SK-N-SH (cell line): Measurements from ENCODE around the gene TUT4. TPM values are rescaled to one million over a fixed set of nuclear protein-coding genes. Genes with fewer than 3 reads are reported as not detected.

Experiments used
- CTCF ChIA-PET: fragments of 300-600, 350-600 bp; formaldehyde crosslinking; extraction: SDS; loops from one replicate; lab custom pipeline; 2021; lab: Yijun Ruan, JAX
- POLR2A ChIA-PET: fragments of 350-600 bp; sonication (Branson Sonifier 250); formaldehyde crosslinking; extraction: SDS; loops from one replicate; lab custom pipeline; 2020; ENCODE audit warnings: antibody characterized with exemption, inconsistent platforms; lab: Yijun Ruan, JAX
- DNase-seq: peaks from one replicate; pipeline ENCODE4 v3.0.0; 2012
- H2AFZ ChIP-seq: fragments of 200-600 bp; sonication (generic); 2 replicates; pipeline ENCODE4 v1.8.1; 2016; ENCODE audit warnings: antibody characterized with exemption, mild to moderate bottlenecking, low read depth
- H3F3A ChIP-seq: fragments of 200-600 bp; sonication (generic); replicated peaks from 2 replicates; pipeline ENCODE3; 2016; ENCODE audit warnings: antibody characterized with exemption, mild to moderate bottlenecking; ENCODE audit not compliant: insufficient read depth
- H3K27ac ChIP-seq, 2 experiments: fragments of 200-500 bp in 1 of 2; fragments of 200-600 bp in 1 of 2; sonication (Bioruptor generic) in 1 of 2; sonication (generic), shearing (Covaris generic) in 1 of 2; 2 replicates each; pipeline versions ENCODE4 v1.5.1 to v1.6.1; 2014 to 2016; ENCODE audit warnings: low read depth in 2 of 2, inconsistent platforms in 1 of 2, low read length in 1 of 2, mild to moderate bottlenecking in 1 of 2, mixed read lengths in 1 of 2
- H3K27me3 ChIP-seq: fragments of 200-600 bp; sonication (generic), shearing (Covaris generic); 2 replicates; pipeline ENCODE4 v1.6.1; 2016; ENCODE audit warnings: mixed run types; ENCODE audit not compliant: insufficient read depth
- H3K36me3 ChIP-seq, 2 experiments: fragments of 200-500 bp in 1 of 2; fragments of 200-600 bp in 1 of 2; sonication (Bioruptor generic) in 1 of 2; sonication (generic) in 1 of 2; replicated peaks in 1 of 2; 2 replicates each; pipeline versions ENCODE3 to v1.5.1; 2014 to 2016; ENCODE audit warnings: low read length in 1 of 2, mild to moderate bottlenecking in 1 of 2; ENCODE audit not compliant: insufficient read depth in 2 of 2, control insufficient read depth in 1 of 2
- H3K4me1 ChIP-seq, 2 experiments: fragments of 200-500 bp in 1 of 2; fragments of 200-600 bp in 1 of 2; sonication (Bioruptor generic) in 1 of 2; sonication (generic), shearing (Covaris generic) in 1 of 2; 2 replicates each; pipeline versions ENCODE4 v1.5.1 to v1.6.1; 2014 to 2016; ENCODE audit warnings: low read depth in 1 of 2, low read length in 1 of 2, mixed run types in 1 of 2; ENCODE audit not compliant: insufficient read depth in 2 of 2, control insufficient read depth in 1 of 2
- H3K4me2 ChIP-seq: fragments of 200-600 bp; sonication (generic), shearing (Covaris generic); 2 replicates; pipeline ENCODE4 v1.6.1; 2017; ENCODE audit warnings: mixed run types
- H3K4me3 ChIP-seq, 2 experiments: fragments of 200-500 bp in 1 of 2; fragments of 200-600 bp in 1 of 2; sonication (Bioruptor generic) in 1 of 2; sonication (generic), shearing (Covaris generic) in 1 of 2; 2 replicates each; pipeline versions ENCODE4 v1.5.1 to v1.8.1; 2014 to 2016; ENCODE audit warnings: low read depth in 2 of 2, inconsistent platforms in 1 of 2, low read length in 1 of 2, mild to moderate bottlenecking in 1 of 2, mixed read lengths in 1 of 2, moderate library complexity in 1 of 2
- H3K79me2 ChIP-seq: fragments of 200-600 bp; sonication (generic); 2 replicates; pipeline ENCODE4 v1.8.1; 2017; ENCODE audit warnings: mild to moderate bottlenecking; ENCODE audit not compliant: insufficient read depth
- H3K9ac ChIP-seq: fragments of 200-600 bp; sonication (generic); 2 replicates; pipeline ENCODE4 v1.6.1; 2017; ENCODE audit warnings: mixed run types
- H3K9me2 ChIP-seq: fragments of 200-600 bp; sonication (generic); 2 replicates; pipeline ENCODE4 v1.6.1; 2017; ENCODE audit warnings: mixed run types
- H3K9me3 ChIP-seq: fragments of 200-600 bp; sonication (generic); 2 replicates; pipeline ENCODE4 v1.6.1; 2017; ENCODE audit warnings: mixed run types, mild to moderate bottlenecking, moderate library complexity
- H4K20me1 ChIP-seq: fragments of 200-600 bp; sonication (generic); 2 replicates; pipeline ENCODE4 v1.6.1; 2017; ENCODE audit warnings: mild to moderate bottlenecking, mixed run types; ENCODE audit not compliant: insufficient read depth
- CHD2 ChIP-seq: fragments of 150-350 bp; IDR thresholded peaks from 2 replicates; pipeline ENCODE4 v1.6.1; 2018; ENCODE audit warnings: low read length; ENCODE audit not compliant: partially characterized antibody
- EP300 ChIP-seq, 2 experiments: IDR thresholded peaks; 2 replicates each; pipeline versions ENCODE4 v1.4.0 to v1.6.1; 2012; ENCODE audit warnings: borderline replicate concordance in 1 of 2, low read depth in 1 of 2, low read length in 1 of 2
- EZH2phosphoT487 ChIP-seq: fragments of 200-600 bp; sonication (generic); IDR thresholded peaks from 2 replicates; pipeline ENCODE4 v1.6.1; 2017; ENCODE audit warnings: low read depth, mixed run types, mild to moderate bottlenecking, antibody characterized with exemption, moderate library complexity, borderline replicate concordance
- FOXJ3 ChIP-seq: sonication (generic); formaldehyde crosslinking; IDR thresholded peaks from 2 replicates; pipeline ENCODE4 v1.5.1; 2020; ENCODE audit warnings: mild to moderate bottlenecking, missing genetic modification reagents
- FOXM1 ChIP-seq: IDR thresholded peaks from 2 replicates; pipeline ENCODE4 v1.4.0; 2012; ENCODE audit warnings: low read depth, mild to moderate bottlenecking
- GABPA ChIP-seq: IDR thresholded peaks from 2 replicates; pipeline ENCODE4 v1.4.0; 2012; ENCODE audit warnings: low read depth, mild to moderate bottlenecking
- GATA2 ChIP-seq: sonication (generic); formaldehyde crosslinking; IDR thresholded peaks from 2 replicates; pipeline ENCODE4 v1.5.0; 2020; ENCODE audit warnings: mild to moderate bottlenecking, missing genetic modification reagents
- MAX ChIP-seq: IDR thresholded peaks from 2 replicates; pipeline ENCODE4 v1.4.0; 2012; ENCODE audit warnings: low read depth
- NFIC ChIP-seq: IDR thresholded peaks from 2 replicates; pipeline ENCODE4 v1.4.0; 2012; ENCODE audit warnings: borderline replicate concordance
- NRF1 ChIP-seq: IDR thresholded peaks from 2 replicates; pipeline ENCODE4 v1.6.1; 2012; ENCODE audit warnings: low read depth, mild to moderate bottlenecking, low read length
- PBX3 ChIP-seq: IDR thresholded peaks from 2 replicates; pipeline ENCODE4; 2012
- POLR2AphosphoS5 ChIP-seq: IDR thresholded peaks from 2 replicates; pipeline ENCODE4 v1.6.1; 2012; ENCODE audit warnings: low read depth, low read length
- RAD21 ChIP-seq: IDR thresholded peaks from 2 replicates; pipeline ENCODE4 v1.6.1; 2012; ENCODE audit warnings: mild to moderate bottlenecking, low read length
- REST ChIP-seq: IDR thresholded peaks from 2 replicates; pipeline ENCODE4 v1.6.1; 2012; ENCODE audit warnings: mild to moderate bottlenecking, low read depth, low read length, moderate library complexity
- RFX5 ChIP-seq: IDR thresholded peaks from 2 replicates; pipeline ENCODE4 v1.6.1; 2012; ENCODE audit warnings: mild to moderate bottlenecking, improper control_type of control experiment, low read length
- RXRA ChIP-seq: IDR thresholded peaks from 2 replicates; pipeline ENCODE4 v1.4.0; 2012; ENCODE audit warnings: low read depth, mild to moderate bottlenecking, borderline replicate concordance
- SMC3 ChIP-seq: IDR thresholded peaks from 2 replicates; pipeline ENCODE4 v1.6.1; 2012; ENCODE audit warnings: low read depth, low read length, improper control_type of control experiment
- TAF1 ChIP-seq: IDR thresholded peaks from 2 replicates; pipeline ENCODE4 v1.6.1; 2012; ENCODE audit warnings: low read depth, mild to moderate bottlenecking, low read length, moderate library complexity, borderline replicate concordance
- TCF12 ChIP-seq: IDR thresholded peaks from 2 replicates; pipeline ENCODE4 v1.4.0; 2012
- TEAD4 ChIP-seq: IDR thresholded peaks from 2 replicates; pipeline ENCODE4 v1.4.0; 2012; ENCODE audit warnings: mild to moderate bottlenecking, borderline replicate concordance; ENCODE audit not compliant: insufficient read depth
- USF2 ChIP-seq: fragments of 150-350 bp; IDR thresholded peaks from 2 replicates; pipeline ENCODE4 v1.6.1; 2017; ENCODE audit warnings: antibody characterized with exemption, low read length, low read depth, borderline replicate concordance
- YY1 ChIP-seq: IDR thresholded peaks from 2 replicates; pipeline ENCODE4 v1.4.0; 2012; ENCODE audit warnings: low read depth, mild to moderate bottlenecking
- ZBTB33 ChIP-seq: IDR thresholded peaks from 2 replicates; pipeline ENCODE4 v1.4.0; 2012; ENCODE audit warnings: low read depth, borderline replicate concordance
- WGBS: methylation state at CpG from one replicate; pipeline ENCODE4 v1.1.6; 2017; ENCODE audit warnings: low lambda C conversion rate; 5-methylcytosine and 5-hydroxymethylcytosine counted together
- polyA plus RNA-seq, 3 experiments: library from polyadenylated mRNA; depleted of rRNA; stranded (reverse); fragments of >200 nt; gene quantifications; 2 replicates each; pipeline ENCODE4 v1.2.3, GENCODE V29; 2012

TUT4 gene
- polyA plus RNA-seq (2012; rRNA removed) = 27.2 and 28.3 TPM in 2 replicates
- 17.6 and 18.1 TPM in 2 replicates for polyA plus RNA-seq (2012; cell fraction: cytosol; rRNA removed)
- 123 and 132 TPM in 2 replicates for polyA plus RNA-seq (2012; cell fraction: nucleus; rRNA removed)

- Histone ChIP-seq H3K79me2 (peaks cover 60% of the 10 kb centered on the region), H3F3A (peaks cover 18% of the 10 kb centered on the region), H3K9me2 (no peaks in the 10 kb centered on the region), H3K4me3 (peak within 1 kb of the TSS; percentile 89 to 95), H3K36me3 (no peaks in the 10 kb centered on the region), H3K4me1 (peaks cover 0 to 11% of the 10 kb centered on the region in 2 experiments), H3K27ac (peak within 1 kb of the TSS; percentile 84 to 95), H4K20me1 (peaks cover 32% of the 10 kb centered on the region), H3K4me2 (peak within 1 kb of the TSS; percentile 78), H3K9ac (peak within 1 kb of the TSS; percentile 93), H3K9me3 (no peaks in the 10 kb centered on the region), H2AFZ (peak within 1 kb of the TSS; percentile 62; the same call in 1 of the 2 replicates), H3K27me3 (no peaks in the 10 kb centered on the region)
- POLR2A ChIA-PET = interaction anchor here (0.6 to 2.7 kb wide), 12 partner anchors 8 to 764 kb away, joined by 3 to 12 read pairs (median 3); partner anchors contain the start of genes GPX7, ORC1, PRPF38A and SHISAL2A
- CTCF ChIA-PET = interaction anchor here (0.7 to 1.9 kb wide), 4 partner anchors 41 to 148 kb away, joined by 3 to 15 read pairs (median 3); partner anchors contain the start of genes ORC1 and PRPF38A
- 3% methylated on average over 31 of the region's 68 CpGs for WGBS
- peak; percentile 91 for DNase-seq
- no peak for TF ChIP-seq FOXM1
- TF ChIP-seq CHD2 = no peak
- TF ChIP-seq MAX = no peak; the same call in 1 of the 2 replicates
- TF ChIP-seq RFX5 = no peak
- no peak for TF ChIP-seq RXRA
- TF ChIP-seq USF2 = no peak
- no peak for TF ChIP-seq REST
- no peak for TF ChIP-seq FOXJ3 (CRISPR knock-in tag)
- peak; percentile 84 for TF ChIP-seq TAF1
- no peak for TF ChIP-seq SMC3
- TF ChIP-seq EP300 (IDR thresholded peaks at IDR 0.05; ENCODE audit: borderline replicate concordance in 1 of 2, low read depth in 1 of 2, low read length in 1 of 2) = no peak
- TF ChIP-seq ZBTB33 = no peak
- no peak for TF ChIP-seq NRF1
- TF ChIP-seq TEAD4 = no peak
- TF ChIP-seq POLR2AphosphoS5 = no peak
- no peak; the same call in 1 of the 2 replicates for TF ChIP-seq GATA2 (CRISPR knock-in tag)
- TF ChIP-seq EZH2phosphoT487 = no peak
- no peak for TF ChIP-seq GABPA
- TF ChIP-seq YY1 = peak; percentile 88
- TF ChIP-seq TCF12 = no peak
- TF ChIP-seq NFIC = no peak
- TF ChIP-seq PBX3 = no peak
- TF ChIP-seq RAD21 = no peak
These were observed at the start of gene TUT4 for GRCh38 chr1:52552505-52553361. TUT4 (minus strand) TSS chr1:52553092; CDS start chr1:52526280, 26,812 bp downstream.
